ENCODE data around the gene PPP1CC. TPM values are rescaled to one million over a fixed set of nuclear protein-coding genes. Genes with fewer than 3 reads are reported as not detected.
A peak's percentile ranks its signal among the peaks of the same experiment; 100 is the strongest.

The PPP1CC gene
- total RNA-seq, 2 experiments from 2014 or later, result 146 to 264 TPM

GRCh38 chr12:110742096-110742717 is 484 bp downstream of the PPP1CC start:
- Histone ChIP-seq H2AFZ (ENCODE audit: low read length) (no peak overlapping the region), H3K36me3 (ENCODE audit: insufficient read depth, low read length) (peaks cover 45% of the 10 kb centered on the region), H3K9me3 (ENCODE audit: low read length) (no peaks in the 10 kb centered on the region), H3K4me2 (ENCODE audit: low read length) (peak overlapping the region; percentile 83), H3K9me2 (ENCODE audit: insufficient read depth, low read length) (no peaks in the 10 kb centered on the region), H3K79me2 (ENCODE audit: insufficient read depth, low read depth, low read length) (peaks cover 64% of the 10 kb centered on the region), H3K27ac (ENCODE audit: low read depth, low read length, poor library complexity, severe bottlenecking) (peak overlapping the region; percentile 62), H4K20me1 (ENCODE audit: insufficient read depth, low read length) (peaks cover 36% of the 10 kb centered on the region), H3K4me1 (ENCODE audit: insufficient read depth, low read length, poor library complexity, severe bottlenecking) (peaks cover 46% of the 10 kb centered on the region), H3K4me3 (ENCODE audit: low read depth, low read length, poor library complexity, severe bottlenecking) (peak overlapping the region; percentile 86)
- no TSS peak for BruUV-seq (replicated peaks)
- ChIA-PET POLR2A (interaction anchor here (1.0 to 2.2 kb wide), 4 partner anchors 9 to 146 kb away, joined by 3 to 5 read pairs (median 4); no protein-coding TSS in a partner anchor), CTCF (ENCODE audit: unreplicated experiment) (no interaction called here)
- DNase-seq (ENCODE audit: low spot score), result no peak
- TF ChIP-seq EZH2phosphoT487 (IDR thresholded peaks at IDR 0.05; ENCODE audit: borderline replicate concordance, low read depth, low read length) (no peak), CTCF (conservative IDR thresholded peaks at IDR 0.05; ENCODE audit: low read length) (no peak)
- intact Hi-C loops (cut with micrococcal nuclease; ENCODE audit: unreplicated experiment), result loop anchor here (2.0 to 5.0 kb wide), 2 partner anchors 37 to 115 kb away; no protein-coding TSS in a partner anchor

- peak overlapping the region; percentile 83 for H3K4me2 ChIP-seq (ENCODE audit: low read length)
- H3K4me3 ChIP-seq (ENCODE audit: low read depth, low read length, poor library complexity, severe bottlenecking), result peak overlapping the region; percentile 86
- H4K20me1 ChIP-seq (ENCODE audit: insufficient read depth, low read length), result peaks cover 36% of the 10 kb centered on the region
- POLR2A ChIA-PET, result interaction anchor here (0.6 to 2.2 kb wide), 9 partner anchors 8 to 146 kb away, joined by 3 to 5 read pairs (median 3); no protein-coding TSS in a partner anchor
- no peak for TF ChIP-seq EZH2phosphoT487 (IDR thresholded peaks at IDR 0.05; ENCODE audit: borderline replicate concordance, low read depth, low read length)
- no peak for TF ChIP-seq CTCF (conservative IDR thresholded peaks at IDR 0.05; ENCODE audit: low read length)
- peaks cover 52% of the 10 kb centered on the region for H3K36me3 ChIP-seq (ENCODE audit: insufficient read depth, low read length)
- H3K9me3 ChIP-seq (ENCODE audit: low read length), result no peaks in the 10 kb centered on the region
- H2AFZ ChIP-seq (ENCODE audit: low read length), result no peak overlapping the region
- peaks cover 46% of the 10 kb centered on the region for H3K4me1 ChIP-seq (ENCODE audit: insufficient read depth, low read length, poor library complexity, severe bottlenecking)
- no TSS peak for BruUV-seq (replicated peaks)
- intact Hi-C loops (cut with micrococcal nuclease; ENCODE audit: unreplicated experiment), result loop anchor here (1.0 to 5.0 kb wide), 3 partner anchors 37 to 114 kb away; no protein-coding TSS in a partner anchor
- peak overlapping the region; percentile 62 for H3K27ac ChIP-seq (ENCODE audit: low read depth, low read length, poor library complexity, severe bottlenecking)
- peak; percentile 57 for DNase-seq (ENCODE audit: low spot score)
- peaks cover 71% of the 10 kb centered on the region for H3K79me2 ChIP-seq (ENCODE audit: insufficient read depth, low read depth, low read length)
- no peaks in the 10 kb centered on the region for H3K9me2 ChIP-seq (ENCODE audit: insufficient read depth, low read length)
- CTCF ChIA-PET (ENCODE audit: unreplicated experiment), result no interaction called here
These were observed 1.2 kb downstream of the PPP1CC start for GRCh38 chr12:110741341-110742095.

Data from OCI-LY7 (cell line).